HEK293 (cell line): Measurements from ENCODE around the gene MSLN.

Experiments
- KLF7 ChIP-seq: fragments of 450-650 bp; formaldehyde crosslinking; IDR thresholded peaks from 2 replicates; pipeline ENCODE4 v1.5.1; 2016; ENCODE audit warnings: missing biosample characterization, missing genetic modification characterization, borderline replicate concordance
- REST ChIP-seq: fragments of 450-650 bp; formaldehyde crosslinking; IDR thresholded peaks from 2 replicates; pipeline ENCODE4 v1.5.1; 2016; ENCODE audit warnings: missing biosample characterization, missing genetic modification characterization
- SETDB1 ChIP-seq: IDR thresholded peaks from one replicate; pipeline ENCODE4 v1.6.1; 2017; ENCODE audit warnings: mild to moderate bottlenecking, low read length, moderate library complexity, mixed read lengths; ENCODE audit not compliant: insufficient read length
- ZBTB21 ChIP-seq: fragments of 450-650 bp; formaldehyde crosslinking; IDR thresholded peaks from 2 replicates; pipeline ENCODE4 v1.5.1; 2017; ENCODE audit warnings: missing biosample characterization, missing genetic modification characterization
- ZNF114 ChIP-seq: fragments of 450-650 bp; formaldehyde crosslinking; IDR thresholded peaks from 2 replicates; pipeline ENCODE4 v1.5.0; 2017; ENCODE audit warnings: missing biosample characterization, missing genetic modification characterization
- ZNF175 ChIP-seq: fragments of 450-650 bp; formaldehyde crosslinking; IDR thresholded peaks from 2 replicates; pipeline ENCODE4 v1.5.1; 2016; ENCODE audit warnings: missing biosample characterization, missing genetic modification characterization
- ZNF24 ChIP-seq: fragments of 450-650 bp; formaldehyde crosslinking; IDR thresholded peaks from 2 replicates; pipeline ENCODE4 v1.5.1; 2016; ENCODE audit warnings: missing biosample characterization, missing genetic modification characterization
- ZNF514 ChIP-seq: fragments of 450-650 bp; formaldehyde crosslinking; IDR thresholded peaks from 2 replicates; pipeline ENCODE4 v1.5.1; 2016; ENCODE audit warnings: missing biosample characterization, missing genetic modification characterization
- ZNF660 ChIP-seq: fragments of 450-650 bp; IDR thresholded peaks from 2 replicates; pipeline ENCODE4 v1.5.1; 2018; ENCODE audit warnings: missing biosample characterization, mild to moderate bottlenecking, missing genetic modification characterization
- ZNF837 ChIP-seq: fragments of 450-650 bp; formaldehyde crosslinking; IDR thresholded peaks from 2 replicates; pipeline ENCODE4 v1.5.1; 2016; ENCODE audit warnings: missing biosample characterization, missing genetic modification characterization

DNA sequence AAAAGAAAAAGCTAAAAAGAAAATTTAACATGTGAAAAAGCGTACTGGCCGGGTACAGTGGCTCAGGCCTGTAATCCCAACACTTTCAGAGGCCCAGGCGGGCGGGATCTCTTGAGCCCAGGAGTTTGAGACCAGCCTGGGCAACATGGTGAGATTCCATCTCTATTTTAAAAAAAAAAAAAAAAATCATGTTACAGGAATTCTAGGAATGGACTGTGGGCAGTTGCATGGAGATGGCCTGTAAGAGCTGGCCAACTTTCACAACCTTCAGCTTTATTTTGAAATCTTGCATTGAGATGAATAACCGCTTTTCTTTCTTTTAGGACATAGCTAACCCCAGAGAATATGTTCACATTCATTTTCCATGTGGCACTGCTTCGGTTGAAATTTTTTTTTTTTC lies 11.5 kb upstream of the MSLN start:
- TF ChIP-seq ZNF114 (tag by site-specific recombination) (no peak), ZBTB21 (tag by site-specific recombination) (no peak), ZNF837 (tag by site-specific recombination) (no peak), ZNF175 (no peak), SETDB1 (no peak), ZNF514 (tag by site-specific recombination) (no peak), KLF7 (tag by site-specific recombination) (no peak), REST (no peak), ZNF660 (no peak), ZNF24 (tag by site-specific recombination) (no peak)
